Measurements from ENCODE around the gene CYP19A1.

CYP19A1 gene

DNA sequence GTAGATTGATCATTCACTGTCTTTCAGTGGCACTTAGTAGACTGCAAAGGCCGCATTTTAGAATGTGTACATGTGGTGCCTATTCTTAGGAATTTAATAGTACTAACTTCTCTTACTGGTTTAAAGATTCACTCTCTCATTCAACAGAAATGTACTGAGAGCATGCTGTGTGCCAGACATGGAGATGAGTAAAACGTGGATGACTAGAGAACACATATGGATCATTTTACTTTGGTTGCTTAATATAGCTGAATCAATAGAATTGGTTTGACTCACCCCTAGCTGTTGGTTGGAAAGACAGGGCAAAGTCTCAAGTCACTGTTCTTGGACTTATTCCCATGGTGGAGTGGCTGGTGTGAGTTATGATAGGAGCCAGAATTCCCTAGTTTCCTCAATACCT, 134.6 kb downstream of the CYP19A1 start:
- Histone ChIP-seq H3K27ac (no peak overlapping the region), H3K4me3 (no peak overlapping the region), H3K9me3 (no peaks in the 10 kb centered on the region), H4K20me1 (no peaks in the 10 kb centered on the region), H3K4me1 (peaks cover 2% of the 10 kb centered on the region; the same call in 1 of the 2 replicates), H3K9ac (no peak overlapping the region), H3K27me3 (no peaks in the 10 kb centered on the region), H3K36me3 (no peaks in the 10 kb centered on the region), H3K4me2 (no peak overlapping the region)
- TF ChIP-seq Cebpa-rat (IDR thresholded peaks at IDR 0.05) = no peak

DNA sequence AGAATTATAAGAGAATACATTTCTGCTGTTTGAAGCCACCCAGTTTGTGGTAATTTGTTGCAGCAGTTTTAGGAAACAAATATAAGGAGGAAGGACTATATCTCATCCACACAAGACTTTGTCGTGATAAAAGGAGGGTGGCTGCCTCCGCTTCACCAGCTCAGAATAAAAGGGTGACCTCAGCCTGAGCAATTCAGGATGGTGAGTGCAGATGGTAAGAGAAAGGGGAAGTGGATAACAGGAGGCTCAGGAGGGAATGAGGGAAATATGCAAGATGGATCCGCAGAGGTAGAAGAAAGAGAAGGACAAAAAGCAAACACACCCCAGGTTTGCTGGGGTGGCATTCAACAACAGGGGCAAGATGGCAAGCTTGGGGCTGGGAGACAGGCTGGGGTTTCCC, 135.6 kb downstream of the CYP19A1 start:
- Histone ChIP-seq H3K9me3 (no peaks in the 10 kb centered on the region), H3K36me3 (no peaks in the 10 kb centered on the region), H4K20me1 (no peaks in the 10 kb centered on the region), H3K27ac (no peak overlapping the region), H3K27me3 (no peaks in the 10 kb centered on the region), H3K4me3 (no peak overlapping the region), H3K4me2 (no peak overlapping the region), H3K4me1 (peaks cover 4% of the 10 kb centered on the region; the same call in 1 of the 2 replicates), H3K9ac (no peak overlapping the region)
- no peak for TF ChIP-seq Cebpa-rat (IDR thresholded peaks at IDR 0.05)

DNA sequence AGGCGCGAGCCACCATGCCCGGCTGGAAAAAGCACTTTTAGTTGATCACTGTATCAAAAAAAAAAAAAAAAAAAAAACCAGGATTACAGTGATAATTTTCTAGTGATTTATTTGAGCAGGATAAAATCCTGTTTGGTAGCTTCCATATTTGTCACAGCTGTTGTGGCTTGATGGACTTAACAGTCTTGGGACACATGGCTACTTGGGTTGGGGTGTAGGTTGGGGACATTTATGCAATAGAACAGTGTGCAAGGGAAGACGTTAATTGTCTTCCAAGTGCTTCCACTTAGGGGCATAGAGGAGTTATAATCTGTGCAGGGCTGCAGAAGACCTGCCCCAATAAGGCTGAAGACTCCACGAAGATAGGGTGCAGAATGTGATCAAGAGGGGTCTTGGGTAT, 136.8 kb downstream of the CYP19A1 start:
- H3K4me3 ChIP-seq = no peak overlapping the region
- no peak for TF ChIP-seq Cebpa-rat (IDR thresholded peaks at IDR 0.05)
- H3K4me2 ChIP-seq = no peak overlapping the region
- H3K4me1 ChIP-seq = peaks cover 4% of the 10 kb centered on the region; the same call in 1 of the 2 replicates
- no peaks in the 10 kb centered on the region for H4K20me1 ChIP-seq
- H3K27ac ChIP-seq = no peak overlapping the region
- no peaks in the 10 kb centered on the region for H3K36me3 ChIP-seq
- H3K27me3 ChIP-seq = no peaks in the 10 kb centered on the region
- H3K9ac ChIP-seq = no peak overlapping the region
- no peaks in the 10 kb centered on the region for H3K9me3 ChIP-seq

DNA sequence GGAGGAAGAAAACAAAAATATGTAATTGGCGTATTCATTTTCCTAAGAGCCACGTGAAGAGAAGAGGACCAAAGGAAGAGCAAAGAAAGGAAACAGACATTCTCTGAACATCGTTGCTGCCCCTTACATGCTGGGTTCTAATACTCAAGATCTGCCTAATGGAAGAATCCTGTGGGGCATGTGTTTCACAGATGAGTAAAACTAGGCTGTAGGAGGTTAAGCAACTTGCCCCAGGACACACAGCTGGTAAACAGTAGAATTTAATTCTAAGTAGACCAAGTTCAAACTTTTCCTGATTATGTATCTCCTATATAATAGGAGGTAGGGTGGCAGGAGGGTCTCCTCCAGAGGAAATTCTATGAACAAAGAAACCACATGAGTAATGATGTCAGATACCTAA, 137.6 kb downstream of the CYP19A1 start:
- Histone ChIP-seq H3K36me3 (no peaks in the 10 kb centered on the region), H3K27ac (no peak overlapping the region), H3K27me3 (no peaks in the 10 kb centered on the region), H3K9me3 (no peaks in the 10 kb centered on the region), H4K20me1 (no peaks in the 10 kb centered on the region), H3K4me3 (no peak overlapping the region), H3K4me1 (peaks cover 4% of the 10 kb centered on the region; the same call in 1 of the 2 replicates), H3K4me2 (no peak overlapping the region), H3K9ac (no peak overlapping the region)
- no peak for TF ChIP-seq Cebpa-rat (IDR thresholded peaks at IDR 0.05)

DNA sequence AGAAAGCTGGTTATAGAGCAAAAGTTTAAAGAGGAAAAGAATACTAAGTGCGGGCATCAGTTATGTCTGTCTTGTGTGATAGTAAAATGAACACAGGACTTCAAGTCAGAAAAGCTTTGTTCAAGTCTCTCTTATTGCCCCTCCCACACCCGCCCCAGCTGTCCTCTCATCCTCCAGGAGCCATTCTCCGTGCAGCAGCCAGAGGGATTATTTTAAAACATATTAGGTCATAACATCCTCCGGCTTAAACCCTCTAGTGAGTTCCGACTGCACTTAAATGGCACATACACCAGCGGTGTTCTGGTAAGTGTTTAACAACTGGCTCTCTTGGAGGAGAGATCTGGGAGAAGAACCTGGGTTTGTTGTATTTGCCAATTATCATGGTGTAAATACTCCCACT, 138.9 kb downstream of the CYP19A1 start:
- no peaks in the 10 kb centered on the region for H3K9me3 ChIP-seq
- no peaks in the 10 kb centered on the region for H4K20me1 ChIP-seq
- peaks cover 4% of the 10 kb centered on the region; the same call in 1 of the 2 replicates for H3K4me1 ChIP-seq
- no peak overlapping the region for H3K27ac ChIP-seq
- H3K36me3 ChIP-seq = no peaks in the 10 kb centered on the region
- H3K27me3 ChIP-seq = no peaks in the 10 kb centered on the region
- H3K4me2 ChIP-seq = no peak overlapping the region
- TF ChIP-seq Cebpa-rat (IDR thresholded peaks at IDR 0.05) = no peak
- H3K4me3 ChIP-seq = no peak overlapping the region
- no peak overlapping the region for H3K9ac ChIP-seq

DNA sequence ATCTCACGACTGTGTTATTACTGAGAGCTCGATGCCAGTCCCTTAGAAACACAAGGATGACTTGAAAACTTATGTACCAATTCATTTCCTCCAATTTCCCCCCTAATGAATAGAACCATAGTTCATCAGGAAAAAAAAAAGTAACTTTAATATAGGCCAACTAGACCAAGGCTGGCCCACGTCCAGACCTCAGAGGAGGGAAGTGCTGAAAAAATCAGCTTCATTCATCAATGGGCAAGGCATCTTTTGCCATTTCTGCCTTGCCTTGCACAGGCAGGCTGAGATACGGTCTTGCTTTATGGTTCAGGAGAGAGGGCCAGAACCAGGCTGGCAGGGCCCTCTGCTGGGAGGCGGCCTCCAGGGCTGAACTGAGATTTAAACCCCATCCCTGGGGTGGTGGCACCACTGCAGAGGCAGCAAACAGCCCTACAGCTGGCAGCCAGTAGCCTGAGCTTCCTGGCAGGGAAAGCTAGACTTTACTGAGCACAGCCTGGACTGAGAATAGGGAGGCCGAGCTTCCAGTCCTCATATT, 139.6 kb downstream of the CYP19A1 start:
- H3K27me3 ChIP-seq = no peaks in the 10 kb centered on the region; the same call in 1 of the 2 replicates
- TF ChIP-seq Cebpa-rat (IDR thresholded peaks at IDR 0.05) = no peak
- H3K4me2 ChIP-seq = 0 out of 2 replicates have a peak overlapping the region, but pooled peaks have one; percentile 2
- H4K20me1 ChIP-seq = no peaks in the 10 kb centered on the region
- H3K9me3 ChIP-seq = no peaks in the 10 kb centered on the region
- H3K4me1 ChIP-seq = peaks cover 6% of the 10 kb centered on the region
- no peak overlapping the region for H3K9ac ChIP-seq
- no peak overlapping the region for H3K27ac ChIP-seq
- H3K36me3 ChIP-seq = no peaks in the 10 kb centered on the region
- H3K4me3 ChIP-seq = no peak overlapping the region

DNA sequence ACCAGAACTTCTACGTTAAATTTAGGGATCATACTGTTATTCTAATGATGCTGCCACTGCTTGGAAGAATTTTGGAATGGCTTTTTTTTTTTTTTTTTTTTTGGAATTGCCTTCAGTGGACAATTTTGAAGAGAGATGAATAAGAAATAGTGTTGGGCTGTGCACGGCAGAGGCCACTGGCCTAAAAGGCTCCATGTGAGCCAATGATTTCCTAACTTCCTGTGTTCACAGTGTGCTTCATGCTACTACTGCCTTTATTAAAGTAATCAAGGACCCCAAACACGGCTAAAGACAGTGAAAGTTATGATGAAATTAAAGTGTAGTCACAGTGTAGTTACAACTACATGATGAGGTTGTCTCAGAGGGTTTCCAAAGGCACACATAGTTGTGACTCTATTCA, 142.9 kb downstream of the CYP19A1 start:
- no peak overlapping the region for H3K4me2 ChIP-seq
- H3K9ac ChIP-seq = no peak overlapping the region

DNA sequence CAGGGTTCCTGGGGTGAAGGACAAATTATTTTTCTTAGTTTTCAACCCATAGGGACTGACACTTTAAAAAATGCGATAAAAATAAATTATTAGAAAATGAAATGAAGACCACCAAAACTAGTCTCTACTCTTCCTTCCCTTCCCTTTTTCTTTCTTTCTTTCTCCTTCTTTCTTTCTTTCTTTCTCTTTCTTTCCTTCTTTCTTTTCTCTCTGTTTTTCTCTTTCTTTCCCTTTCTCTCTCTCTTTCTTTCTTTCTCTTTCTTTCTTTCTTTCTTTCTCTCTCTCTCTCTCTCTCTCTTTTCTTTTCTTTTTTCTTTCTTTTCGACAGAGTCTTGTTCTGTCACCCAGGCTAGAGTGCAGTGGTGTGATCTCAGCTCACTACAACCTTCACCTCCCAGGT, 144.4 kb downstream of the CYP19A1 start:
- Histone ChIP-seq H3K4me2 (peak overlapping the region; percentile 44), H3K4me1 (peaks cover 13% of the 10 kb centered on the region), H3K9me3 (no peaks in the 10 kb centered on the region), H3K9ac (no peak overlapping the region), H3K36me3 (no peaks in the 10 kb centered on the region), H3K27me3 (peaks cover 6% of the 10 kb centered on the region; the same call in 1 of the 2 replicates), H3K27ac (no peak overlapping the region), H4K20me1 (no peaks in the 10 kb centered on the region), H3K4me3 (no peak overlapping the region)
- TF ChIP-seq Cebpa-rat (IDR thresholded peaks at IDR 0.05) = no peak

More for the DNA sequence above, 142.9 kb downstream of the CYP19A1 start:
- Histone ChIP-seq H3K9me3 (no peaks in the 10 kb centered on the region), H3K27me3 (peaks cover 6% of the 10 kb centered on the region; the same call in 1 of the 2 replicates), H3K4me3 (no peak overlapping the region), H4K20me1 (no peaks in the 10 kb centered on the region), H3K4me1 (peaks cover 13% of the 10 kb centered on the region), H3K36me3 (no peaks in the 10 kb centered on the region), H3K27ac (no peak overlapping the region)
- no peak for TF ChIP-seq Cebpa-rat (IDR thresholded peaks at IDR 0.05)

DNA sequence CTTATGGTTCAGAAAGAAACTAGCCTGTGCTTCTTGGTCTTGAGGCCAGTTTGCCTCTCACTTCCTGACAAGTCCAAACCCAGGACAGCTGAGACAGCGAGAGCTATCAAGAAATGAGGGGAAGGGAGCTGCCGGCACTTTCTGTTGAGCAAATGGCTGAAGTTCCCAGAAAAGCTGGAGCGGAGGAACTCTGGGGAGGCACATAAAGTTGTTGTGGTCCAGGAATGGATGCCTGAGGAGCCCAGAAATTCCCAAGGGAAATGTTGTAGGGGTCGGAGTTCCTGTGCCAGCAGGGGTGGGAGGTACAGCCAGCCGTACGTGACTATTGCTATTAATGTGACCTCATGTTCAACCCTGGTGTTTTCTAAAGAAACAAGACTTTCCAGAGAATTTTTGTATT, 144.9 kb downstream of the CYP19A1 start:
- Histone ChIP-seq H3K36me3 (no peaks in the 10 kb centered on the region), H3K27ac (no peak overlapping the region), H3K4me1 (peaks cover 9% of the 10 kb centered on the region), H3K4me2 (peak overlapping the region; percentile 44), H3K4me3 (no peak overlapping the region), H4K20me1 (no peaks in the 10 kb centered on the region), H3K27me3 (peaks cover 6% of the 10 kb centered on the region; the same call in 1 of the 2 replicates), H3K9ac (no peak overlapping the region), H3K9me3 (no peaks in the 10 kb centered on the region)
- no peak for TF ChIP-seq Cebpa-rat (IDR thresholded peaks at IDR 0.05)

DNA sequence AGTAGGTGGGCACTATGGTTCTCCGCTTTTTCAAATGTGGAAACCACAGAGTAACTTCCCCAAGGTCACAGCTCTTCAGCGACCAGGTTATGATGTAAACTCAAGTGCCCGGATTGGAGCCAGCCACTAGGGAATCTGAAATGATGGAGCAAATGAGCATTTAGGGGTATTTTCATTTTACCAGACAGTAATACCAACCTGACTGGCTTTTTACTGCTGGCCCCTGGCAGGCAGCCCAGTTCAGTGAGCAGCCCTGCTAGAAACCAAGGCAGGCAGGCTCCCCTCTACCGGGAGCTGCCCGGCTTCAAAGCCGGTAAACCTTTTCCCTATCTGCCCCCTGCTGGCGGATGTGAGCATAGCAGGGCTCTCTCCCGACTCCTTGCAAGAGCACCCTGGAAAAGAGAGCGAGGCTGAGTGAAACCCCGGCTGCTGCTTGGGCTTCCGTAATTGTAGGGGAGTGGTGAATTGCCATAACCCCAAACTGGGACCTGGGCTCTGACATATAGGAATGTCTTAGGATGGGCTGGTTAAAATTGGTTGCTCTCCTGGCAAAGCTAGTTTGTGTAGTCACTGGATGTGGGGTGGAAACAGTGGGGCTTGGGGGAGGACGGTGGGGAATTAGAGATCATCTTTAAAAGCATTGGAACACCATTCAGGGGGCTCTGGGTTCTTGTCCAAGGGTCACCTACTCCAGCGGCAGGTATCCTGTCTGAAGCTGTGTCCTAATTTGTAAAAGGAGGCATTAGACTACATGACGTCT, 145.7 kb downstream of the CYP19A1 start:
- Histone ChIP-seq H3K4me1 (peaks cover 14% of the 10 kb centered on the region), H3K27me3 (peaks cover 6% of the 10 kb centered on the region), H3K36me3 (no peaks in the 10 kb centered on the region), H3K4me3 (no peak overlapping the region), H3K9ac (no peak overlapping the region), H3K27ac (no peak overlapping the region), H3K9me3 (no peaks in the 10 kb centered on the region), H4K20me1 (no peaks in the 10 kb centered on the region), H3K4me2 (no peak overlapping the region)
- no peak for TF ChIP-seq Cebpa-rat (IDR thresholded peaks at IDR 0.05)

All from BLaER1 (cell line).